Panc1 (cell line): ENCODE results near the gene MAD1L1.
"Not testable (repeated sequence)": the region's sequence is repeated elsewhere in the genome, so short reads cannot be mapped to it uniquely, and the experiment has no call there.

Source experiments
- POLR2AphosphoS5 ChIP-seq: IDR thresholded peaks from 2 replicates; pipeline ENCODE4 v1.6.1; 2012; ENCODE audit warnings: mild to moderate bottlenecking, low read depth, low read length, moderate library complexity
- REST ChIP-seq, 2 experiments: IDR thresholded peaks; 2 replicates each; pipeline ENCODE4 v1.6.1; 2011 to 2012; ENCODE audit warnings: low read depth in 2 of 2, control low read depth in 1 of 2, low read length in 1 of 2, mild to moderate bottlenecking in 1 of 2, moderate library complexity in 1 of 2; ENCODE audit not compliant: insufficient read depth in 1 of 2
- SIN3A ChIP-seq: IDR thresholded peaks from 2 replicates; pipeline ENCODE4 v1.6.1; 2012; ENCODE audit warnings: low read depth, mild to moderate bottlenecking, low read length, moderate library complexity, borderline replicate concordance; ENCODE audit not compliant: insufficient read depth
- TCF7L2 ChIP-seq: IDR thresholded peaks from 2 replicates; pipeline ENCODE4 v1.6.1; 2011; ENCODE audit warnings: mild to moderate bottlenecking, low read depth, low read length, inconsistent platforms
- TF ChIP-seq, protein P1 (sequence below): fragments of 450-650 bp; IDR thresholded peaks from 2 replicates; pipeline ENCODE4 v1.5.1; 2017; ENCODE audit warnings: mild to moderate bottlenecking

DNA sequence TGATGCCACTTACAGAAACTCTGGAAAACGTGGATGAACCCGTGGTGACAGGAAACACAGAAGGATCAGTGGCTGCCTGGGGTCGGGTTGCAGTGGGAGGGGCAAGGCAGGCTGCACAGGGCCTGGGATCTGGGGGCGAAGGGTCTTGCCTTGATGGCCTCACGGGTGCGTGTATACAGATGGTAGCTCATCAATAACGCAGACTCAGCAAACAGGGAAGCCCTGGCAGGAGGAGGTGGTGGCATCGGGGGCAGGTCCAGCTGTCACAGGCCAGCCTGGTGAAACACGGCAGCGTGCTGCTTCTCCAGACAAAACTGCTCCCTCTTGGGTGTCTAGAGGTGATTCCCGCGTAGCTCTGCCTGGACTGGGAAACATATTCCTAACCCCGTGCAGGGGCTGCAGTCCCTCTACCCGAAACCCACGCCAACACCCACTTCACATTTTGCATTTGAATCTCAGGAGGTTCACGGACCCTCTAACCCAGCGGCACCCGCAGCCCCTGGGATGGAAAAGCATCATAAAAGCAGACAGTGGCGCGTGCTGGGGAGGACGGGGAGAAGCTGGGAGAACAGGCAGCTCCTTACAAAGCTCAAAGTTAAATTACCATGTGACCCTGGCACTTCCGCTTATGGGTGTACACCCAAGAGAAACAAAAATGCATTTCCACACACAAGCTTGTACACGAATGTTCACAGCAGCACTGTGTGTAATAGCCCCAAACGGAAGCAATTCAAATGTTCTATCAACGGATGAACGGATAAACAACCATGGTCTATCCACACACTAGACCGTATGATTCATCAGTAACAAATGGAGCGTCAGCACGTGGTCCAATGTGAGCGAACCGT lies 394.8 kb downstream of the MAD1L1 start:
- not testable (repeated sequence) for TF ChIP-seq POLR2AphosphoS5; REST (IDR thresholded peaks at IDR 0.05; ENCODE audit: insufficient read depth in 1 of 2, low read depth in 2 of 2, low read length in 1 of 2); SIN3A; TCF7L2
- TF ChIP-seq, protein P1, sequence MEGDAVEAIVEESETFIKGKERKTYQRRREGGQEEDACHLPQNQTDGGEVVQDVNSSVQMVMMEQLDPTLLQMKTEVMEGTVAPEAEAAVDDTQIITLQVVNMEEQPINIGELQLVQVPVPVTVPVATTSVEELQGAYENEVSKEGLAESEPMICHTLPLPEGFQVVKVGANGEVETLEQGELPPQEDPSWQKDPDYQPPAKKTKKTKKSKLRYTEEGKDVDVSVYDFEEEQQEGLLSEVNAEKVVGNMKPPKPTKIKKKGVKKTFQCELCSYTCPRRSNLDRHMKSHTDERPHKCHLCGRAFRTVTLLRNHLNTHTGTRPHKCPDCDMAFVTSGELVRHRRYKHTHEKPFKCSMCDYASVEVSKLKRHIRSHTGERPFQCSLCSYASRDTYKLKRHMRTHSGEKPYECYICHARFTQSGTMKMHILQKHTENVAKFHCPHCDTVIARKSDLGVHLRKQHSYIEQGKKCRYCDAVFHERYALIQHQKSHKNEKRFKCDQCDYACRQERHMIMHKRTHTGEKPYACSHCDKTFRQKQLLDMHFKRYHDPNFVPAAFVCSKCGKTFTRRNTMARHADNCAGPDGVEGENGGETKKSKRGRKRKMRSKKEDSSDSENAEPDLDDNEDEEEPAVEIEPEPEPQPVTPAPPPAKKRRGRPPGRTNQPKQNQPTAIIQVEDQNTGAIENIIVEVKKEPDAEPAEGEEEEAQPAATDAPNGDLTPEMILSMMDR, result not testable (repeated sequence)
